GM15510 (cell line): ENCODE results near the gene LDLRAD3.

ENCODE experiments used
- POLR2A ChIP-seq: IDR thresholded peaks from 3 replicates; pipeline ENCODE4 v1.6.1; 2011; ENCODE audit warnings: borderline replicate concordance; ENCODE audit not compliant: insufficient read length; ENCODE audit errors: extremely low read depth

Gene LDLRAD3

GRCh38 chr11:35943713-35944502, at the start of gene LDLRAD3:
Gene LDLRAD3 (plus strand): TSS chr11:35944062. CDS start chr11:35944099, 37 bp downstream.
- TF ChIP-seq POLR2A, result no peak

- TF ChIP-seq POLR2A, result no peak
Observed at GRCh38 chr11:35897019-35897418, 46.8 kb upstream of the LDLRAD3 start.

GRCh38 chr11:35902961-35903360, 40.9 kb upstream of the LDLRAD3 start:
- no peak for TF ChIP-seq POLR2A

- TF ChIP-seq POLR2A, result no peak
Observed at GRCh38 chr11:35905646-35906276, 38.1 kb upstream of the LDLRAD3 start.

- TF ChIP-seq POLR2A, result no peak
Observed at GRCh38 chr11:35906277-35906661, 37.6 kb upstream of the LDLRAD3 start.

GRCh38 chr11:35906681-35907080, 37.2 kb upstream of the LDLRAD3 start:
- no peak for TF ChIP-seq POLR2A

GRCh38 chr11:35907648-35908431, 36.0 kb upstream of the LDLRAD3 start:
- TF ChIP-seq POLR2A, result no peak

- TF ChIP-seq POLR2A, result no peak
Observed at GRCh38 chr11:35909511-35910265, 34.2 kb upstream of the LDLRAD3 start.

- no peak for TF ChIP-seq POLR2A
Observed at GRCh38 chr11:35911013-35911412, 32.8 kb upstream of the LDLRAD3 start.

- TF ChIP-seq POLR2A, result no peak
Observed at GRCh38 chr11:35911616-35912165, 32.2 kb upstream of the LDLRAD3 start.

GRCh38 chr11:35912883-35913624, 30.8 kb upstream of the LDLRAD3 start:
- TF ChIP-seq POLR2A, result no peak

GRCh38 chr11:35914816-35915215, 29.0 kb upstream of the LDLRAD3 start:
- TF ChIP-seq POLR2A, result no peak

- TF ChIP-seq POLR2A, result no peak
Observed at GRCh38 chr11:35916270-35916669, 27.6 kb upstream of the LDLRAD3 start.

GRCh38 chr11:35917676-35918075, 26.2 kb upstream of the LDLRAD3 start:
- no peak for TF ChIP-seq POLR2A
